Astrocyte (in vitro differentiated cells and primary cell): ENCODE results near the gene THNSL1. TPM values are rescaled to one million over a fixed set of nuclear protein-coding genes. Genes with fewer than 3 reads are reported as not detected.

Experiments
- DNase-seq: peaks from one replicate; pipeline ENCODE4 v3.0.0-alpha.2; 2010; ENCODE audit warnings: low read depth
- FAIRE-seq: peaks from 2 replicates; lab custom pipeline; 2011; peaks lifted over from hg19 to GRCh38; lab: Jason Lieb, UNC
- H2AFZ ChIP-seq: 2 replicates; pipeline ENCODE4 v1.6.0; 2012; ENCODE audit warnings: low read depth, low read length, inconsistent platforms
- H3K27ac ChIP-seq: 2 replicates; pipeline ENCODE4 v1.5.1; 2011; ENCODE audit warnings: low read depth, low read length, inconsistent platforms
- H3K27me3 ChIP-seq: 2 replicates; pipeline ENCODE4 v1.6.0; 2011; ENCODE audit warnings: low read length, inconsistent platforms; ENCODE audit not compliant: insufficient read depth
- H3K36me3 ChIP-seq: 2 replicates; pipeline ENCODE4 v1.5.1; 2011; ENCODE audit warnings: low read length, inconsistent platforms; ENCODE audit not compliant: insufficient read depth
- H3K4me1 ChIP-seq: 2 replicates; pipeline ENCODE4 v1.5.1; 2011; ENCODE audit warnings: low read length, inconsistent platforms; ENCODE audit not compliant: insufficient read depth
- H3K4me2 ChIP-seq: 2 replicates; pipeline ENCODE4 v1.6.0; 2012; ENCODE audit warnings: low read length, inconsistent platforms
- H3K4me3 ChIP-seq: 2 replicates; pipeline ENCODE4 v1.5.1; 2011; ENCODE audit warnings: low read depth, mild to moderate bottlenecking, low read length, inconsistent platforms; ENCODE audit not compliant: insufficient read depth
- H3K79me2 ChIP-seq: 2 replicates; pipeline ENCODE4 v1.6.0; 2012; ENCODE audit warnings: mild to moderate bottlenecking, low read length, inconsistent platforms; ENCODE audit not compliant: insufficient read depth
- H3K9ac ChIP-seq: 2 replicates; pipeline ENCODE4 v1.6.0; 2012; ENCODE audit warnings: mild to moderate bottlenecking, low read length, inconsistent platforms
- H3K9me3 ChIP-seq: 2 replicates; pipeline ENCODE4 v1.5.1; 2012; ENCODE audit warnings: low read depth, mild to moderate bottlenecking, low read length, inconsistent platforms; ENCODE audit not compliant: insufficient read depth
- H4K20me1 ChIP-seq: 2 replicates; pipeline ENCODE4 v1.6.0; 2012; ENCODE audit warnings: low read length, inconsistent platforms; ENCODE audit not compliant: insufficient read depth
- H3K27ac Mint-ChIP-seq: one replicate; pipeline ENCODE4 v1.8.0; 2021; ENCODE audit warnings: mild to moderate bottlenecking, mixed read lengths; ENCODE audit not compliant: unreplicated experiment
- H3K27me3 Mint-ChIP-seq: one replicate; pipeline ENCODE4 v1.8.0; 2021; ENCODE audit warnings: low read depth, mixed read lengths; ENCODE audit not compliant: unreplicated experiment
- H3K36me3 Mint-ChIP-seq: one replicate; pipeline ENCODE4 v1.8.0; 2021; ENCODE audit warnings: low read depth, mixed read lengths; ENCODE audit not compliant: unreplicated experiment
- H3K4me1 Mint-ChIP-seq: one replicate; pipeline ENCODE4 v1.8.0; 2021; ENCODE audit warnings: low read depth, mixed read lengths; ENCODE audit not compliant: unreplicated experiment
- H3K4me3 Mint-ChIP-seq: one replicate; pipeline ENCODE4 v1.8.0; 2021; ENCODE audit warnings: mild to moderate bottlenecking, moderate library complexity, mixed read lengths; ENCODE audit not compliant: unreplicated experiment
- H3K9me3 Mint-ChIP-seq: one replicate; pipeline ENCODE4 v1.8.0; 2021; ENCODE audit warnings: mild to moderate bottlenecking, mixed read lengths; ENCODE audit not compliant: unreplicated experiment
- CTCF ChIP-seq: IDR thresholded peaks from 2 replicates; pipeline ENCODE4 v1.5.1; 2011; ENCODE audit warnings: low read depth, mild to moderate bottlenecking, inconsistent platforms, low read length, moderate library complexity; ENCODE audit not compliant: insufficient read depth
- EZH2 ChIP-seq: IDR thresholded peaks from 2 replicates; pipeline ENCODE4 v1.6.1; 2012; ENCODE audit warnings: mild to moderate bottlenecking, low read length, inconsistent platforms; ENCODE audit not compliant: insufficient read depth
- total RNA-seq: library from RNA; stranded (reverse); gene quantifications from 2 replicates; pipeline ENCODE4 v1.2.1, GENCODE V29; 2021

THNSL1 gene
- total RNA-seq, 1 donor from 2014 or later: 2.7 TPM

GRCh38 chr10:25015828-25016375 is 510 bp upstream of the THNSL1 start, which contains the start of gene ENKUR:
Gene ENKUR (minus strand): TSS chr10:25016158. CDS start chr10:25015936, 222 bp downstream.
- Mint-ChIP-seq H3K27ac (peak within 1 kb of the TSS; percentile 87), H3K4me1 (no peaks in the 10 kb centered on the region), H3K9me3 (no peaks in the 10 kb centered on the region), H3K27me3 (no peaks in the 10 kb centered on the region), H3K4me3 (peak within 1 kb of the TSS; percentile 91), H3K36me3 (no peaks in the 10 kb centered on the region)
- H3K36me3 ChIP-seq: no peaks in the 10 kb centered on the region
- DNase-seq (peak; percentile 91), FAIRE-seq (no peak)
- peak within 1 kb of the TSS; percentile 72 for H3K4me3 ChIP-seq
- H3K27ac ChIP-seq: peak within 1 kb of the TSS; percentile 89
- TF ChIP-seq CTCF: no peak
- no peak for TF ChIP-seq EZH2
- H3K4me1 ChIP-seq: peaks cover 4% of the 10 kb centered on the region
- no peaks in the 10 kb centered on the region for H3K27me3 ChIP-seq
- H3K9ac ChIP-seq: peak within 1 kb of the TSS; percentile 86
- H3K4me2 ChIP-seq: peak within 1 kb of the TSS; percentile 91
- H2AFZ ChIP-seq: peak within 1 kb of the TSS; percentile 92
- peaks cover 9% of the 10 kb centered on the region for H3K79me2 ChIP-seq
- no peaks in the 10 kb centered on the region for H3K9me3 ChIP-seq
- H4K20me1 ChIP-seq: no peaks in the 10 kb centered on the region

GRCh38 chr10:25017154-25017590 is 760 bp downstream of the THNSL1 start:
- H3K9me3 ChIP-seq: no peaks in the 10 kb centered on the region
- Mint-ChIP-seq H3K27ac (peak overlapping the region; percentile 87), H3K36me3 (no peaks in the 10 kb centered on the region), H3K27me3 (no peaks in the 10 kb centered on the region), H3K4me1 (no peaks in the 10 kb centered on the region), H3K4me3 (peak overlapping the region; percentile 91), H3K9me3 (no peaks in the 10 kb centered on the region)
- H3K4me2 ChIP-seq: peak overlapping the region; percentile 91
- DNase-seq (peak; percentile 17), FAIRE-seq (no peak)
- H3K27ac ChIP-seq: peak overlapping the region; percentile 89
- H3K27me3 ChIP-seq: no peaks in the 10 kb centered on the region
- peak overlapping the region; percentile 92 for H2AFZ ChIP-seq
- no peak for TF ChIP-seq CTCF
- no peaks in the 10 kb centered on the region for H4K20me1 ChIP-seq
- peaks cover 4% of the 10 kb centered on the region for H3K4me1 ChIP-seq
- H3K79me2 ChIP-seq: peaks cover 9% of the 10 kb centered on the region
- no peaks in the 10 kb centered on the region for H3K36me3 ChIP-seq
- peak overlapping the region; percentile 72 for H3K4me3 ChIP-seq
- peak overlapping the region; percentile 86 for H3K9ac ChIP-seq

GRCh38 chr10:25017661-25018060 is 1.2 kb downstream of the THNSL1 start:
- Histone ChIP-seq H3K79me2 (peaks cover 9% of the 10 kb centered on the region), H3K9ac (peak overlapping the region; percentile 86), H4K20me1 (no peaks in the 10 kb centered on the region), H3K36me3 (no peaks in the 10 kb centered on the region), H3K27me3 (no peaks in the 10 kb centered on the region), H2AFZ (no peak overlapping the region), H3K4me3 (peak overlapping the region; percentile 72), H3K4me2 (peak overlapping the region; percentile 91), H3K4me1 (peaks cover 4% of the 10 kb centered on the region), H3K27ac (no peak overlapping the region), H3K9me3 (no peaks in the 10 kb centered on the region)
- FAIRE-seq: no peak
- H3K4me1 Mint-ChIP-seq: no peaks in the 10 kb centered on the region
- no peaks in the 10 kb centered on the region for H3K27me3 Mint-ChIP-seq
- no peaks in the 10 kb centered on the region for H3K9me3 Mint-ChIP-seq
- DNase-seq: no peak
- no peak for TF ChIP-seq EZH2
- TF ChIP-seq CTCF: no peak
- H3K27ac Mint-ChIP-seq: peak overlapping the region; percentile 87
- H3K36me3 Mint-ChIP-seq: no peaks in the 10 kb centered on the region
- H3K4me3 Mint-ChIP-seq: peak overlapping the region; percentile 91
